IMR-90 (cell line): ENCODE results near the gene CDHR1. TPM values are rescaled to one million over a fixed set of nuclear protein-coding genes. Genes with fewer than 3 reads are reported as not detected.

Source experiments
- ATAC-seq: fragments of 200-7000 bp; cut with Tn5 transposase; 2 replicates; pipeline ENCODE4 v1.9.1; 2020; ENCODE audit warnings: low read depth, mild to moderate bottlenecking, moderate library complexity
- BruUV-seq: library from RNA; stranded (reverse); fragments of 400-500 nt; replicated peaks from 2 replicates; lab custom pipeline; 2021; lab: Mats Ljungman, UMichigan
- CTCF ChIA-PET: fragments of 300-600 bp; formaldehyde crosslinking; extraction: SDS; loops from one replicate; lab custom pipeline; 2021; ENCODE audit warnings: antibody characterized with exemption; lab: Yijun Ruan, JAX
- POLR2A ChIA-PET: fragments of 300-600 bp; sonication (Branson Sonifier 250); formaldehyde crosslinking; loops from one replicate; lab custom pipeline; 2022; ENCODE audit warnings: antibody characterized with exemption; ENCODE audit not compliant: unreplicated experiment; lab: Charles Lee
- DNase-seq: peaks from one replicate; pipeline ENCODE4 v3.0.0; 2013
- H2AFZ ChIP-seq: replicated peaks from 2 replicates; pipeline ENCODE3; 2013; ENCODE audit warnings: low read length, mild to moderate bottlenecking; ENCODE audit not compliant: poor library complexity
- H2AK5ac ChIP-seq: 2 replicates; pipeline ENCODE4 v1.6.1; 2013; ENCODE audit warnings: low read depth, low read length, inconsistent platforms
- H2AK9ac ChIP-seq: replicated peaks from 2 replicates; pipeline ENCODE3; 2013; ENCODE audit warnings: mild to moderate bottlenecking, low read depth, low read length, moderate library complexity; ENCODE audit not compliant: poor library complexity
- H2BK120ac ChIP-seq: 2 replicates; pipeline ENCODE4 v1.6.1; 2013; ENCODE audit warnings: low read depth, low read length, inconsistent platforms
- H2BK15ac ChIP-seq: 3 replicates; pipeline ENCODE4 v1.6.1; 2013; ENCODE audit warnings: low read depth, low read length, inconsistent platforms
- H2BK20ac ChIP-seq: 2 replicates; pipeline ENCODE4 v1.6.1; 2013; ENCODE audit warnings: low read depth, mild to moderate bottlenecking, inconsistent platforms, low read length, moderate library complexity
- H2BK5ac ChIP-seq: 2 replicates; pipeline ENCODE4 v1.6.1; 2013; ENCODE audit warnings: mild to moderate bottlenecking, low read depth, low read length, inconsistent platforms; ENCODE audit not compliant: poor library complexity, severe bottlenecking
- H3K14ac ChIP-seq: replicated peaks from 2 replicates; pipeline ENCODE4 v1.6.1; 2013; ENCODE audit warnings: low read depth, low read length, inconsistent platforms
- H3K18ac ChIP-seq: 2 replicates; pipeline ENCODE4 v1.6.1; 2013; ENCODE audit warnings: low read depth, low read length, control low read depth
- H3K23ac ChIP-seq: 2 replicates; pipeline ENCODE4 v1.6.1; 2013; ENCODE audit warnings: low read depth, low read length, inconsistent platforms
- H3K27ac ChIP-seq: 2 replicates; pipeline ENCODE4 v1.5.1; 2013; ENCODE audit warnings: mild to moderate bottlenecking, control low read depth, low read length; ENCODE audit not compliant: insufficient read depth
- H3K27me3 ChIP-seq: 2 replicates; pipeline ENCODE4 v1.6.1; 2013; ENCODE audit warnings: low read length; ENCODE audit not compliant: control insufficient read depth, insufficient read depth
- H3K36me3 ChIP-seq: 2 replicates; pipeline ENCODE4 v1.6.1; 2013; ENCODE audit warnings: low read length, mixed read lengths; ENCODE audit not compliant: control insufficient read depth, insufficient read depth
- H3K4ac ChIP-seq: 2 replicates; pipeline ENCODE4 v1.6.1; 2013; ENCODE audit warnings: low read depth, low read length, inconsistent platforms
- H3K4me1 ChIP-seq: 2 replicates; pipeline ENCODE4 v1.6.1; 2013; ENCODE audit warnings: low read length, mixed read lengths; ENCODE audit not compliant: control insufficient read depth, insufficient read depth
- H3K4me2 ChIP-seq: 2 replicates; pipeline ENCODE4 v1.6.1; 2013; ENCODE audit warnings: low read depth, mild to moderate bottlenecking, control low read depth, low read length, moderate library complexity
- H3K4me3 ChIP-seq: 2 replicates; pipeline ENCODE4 v1.5.1; 2013; ENCODE audit warnings: low read depth, mild to moderate bottlenecking, control low read depth, low read length, moderate library complexity; ENCODE audit not compliant: insufficient read depth
- H3K56ac ChIP-seq: 2 replicates; pipeline ENCODE4 v1.6.1; 2013; ENCODE audit warnings: low read length, inconsistent platforms; ENCODE audit not compliant: insufficient read depth; ENCODE audit errors: extremely low read depth
- H3K79me1 ChIP-seq, 2 experiments: 2 replicates each; pipeline ENCODE4 v1.6.1; 2013; ENCODE audit warnings: low read length in 2 of 2, inconsistent platforms in 1 of 2, low read depth in 1 of 2
- H3K9ac ChIP-seq: 2 replicates; pipeline ENCODE4 v1.6.1; 2013; ENCODE audit warnings: low read depth, low read length, control low read depth
- H3K9me1 ChIP-seq: 2 replicates; pipeline ENCODE4 v1.6.1; 2013; ENCODE audit warnings: low read length, inconsistent platforms; ENCODE audit not compliant: insufficient read depth
- H3K9me3 ChIP-seq: 2 replicates; pipeline ENCODE4 v1.6.1; 2013; ENCODE audit warnings: low read length; ENCODE audit not compliant: control insufficient read depth, insufficient read depth
- H4K20me1 ChIP-seq: 2 replicates; pipeline ENCODE4 v1.6.1; 2013; ENCODE audit warnings: low read length, inconsistent platforms; ENCODE audit not compliant: insufficient read depth
- H4K5ac ChIP-seq: 2 replicates; pipeline ENCODE4 v1.6.1; 2013; ENCODE audit warnings: mild to moderate bottlenecking, low read depth, low read length, control low read depth
- H4K8ac ChIP-seq, 2 experiments: 2 replicates each; pipeline ENCODE4 v1.6.1; 2013; ENCODE audit warnings: low read depth in 2 of 2, low read length in 2 of 2, control low read depth in 1 of 2, inconsistent platforms in 1 of 2
- H4K91ac ChIP-seq: 2 replicates; pipeline ENCODE4 v1.6.1; 2013; ENCODE audit warnings: low read depth, low read length, inconsistent platforms; ENCODE audit not compliant: insufficient read depth
- ELK1 ChIP-seq: fragments of 150-350 bp; IDR thresholded peaks from 2 replicates; pipeline ENCODE4 v1.6.1; 2016; ENCODE audit warnings: low read depth, mild to moderate bottlenecking, low read length, moderate library complexity, borderline replicate concordance
- MAFK ChIP-seq: IDR thresholded peaks from 2 replicates; pipeline ENCODE4 v1.6.1; 2012; ENCODE audit warnings: low read depth, low read length, improper control_type of control experiment
- MAZ ChIP-seq: IDR thresholded peaks from 2 replicates; pipeline ENCODE4 v1.6.1; 2012; ENCODE audit warnings: low read depth, mild to moderate bottlenecking, low read length, improper control_type of control experiment, moderate library complexity, borderline replicate concordance
- NFE2L2 ChIP-seq: fragments of 150-350 bp; IDR thresholded peaks from 2 replicates; pipeline ENCODE4 v1.6.1; 2016; ENCODE audit warnings: low read depth, mild to moderate bottlenecking, low read length
- RAD21 ChIP-seq: IDR thresholded peaks from 2 replicates; pipeline ENCODE4 v1.6.1; 2012; ENCODE audit warnings: low read length, improper control_type of control experiment
- RCOR1 ChIP-seq: IDR thresholded peaks from 2 replicates; pipeline ENCODE4 v1.6.1; 2012; ENCODE audit warnings: mild to moderate bottlenecking, low read length, improper control_type of control experiment; ENCODE audit not compliant: insufficient replicate concordance
- RFX5 ChIP-seq: IDR thresholded peaks from 2 replicates; pipeline ENCODE4 v1.8.0; 2012; ENCODE audit warnings: low read depth, mild to moderate bottlenecking, low read length, moderate library complexity
- SMC3 ChIP-seq: fragments of 150-350 bp; IDR thresholded peaks from 2 replicates; pipeline ENCODE4 v1.6.1; 2016; ENCODE audit warnings: low read depth, mild to moderate bottlenecking, antibody characterized with exemption, low read length, moderate library complexity
- WGBS, 2 experiments: methylation state at CpG; one replicate each; pipeline versions ENCODE4 v1.1.5 to v1.1.7; 2013; ENCODE audit warnings: missing lambda C conversion rate in 2 of 2; ENCODE audit not compliant: insufficient read length in 1 of 2; ENCODE audit errors: extremely low coverage in 2 of 2; 5-methylcytosine and 5-hydroxymethylcytosine counted together
- dilution Hi-C: fragments of 300-500 bp; cut with HindIII; formaldehyde crosslinking; loops from one replicate; pipeline ENCODE4 v1.14.3; 2018; ENCODE audit warnings: low sequenced_read_pairs; ENCODE audit not compliant: unreplicated experiment
- in situ Hi-C: fragments of 300-500 bp; cut with MboI; formaldehyde crosslinking; loops from 3 replicates; pipeline ENCODE4 v1.14.3; 2019; ENCODE audit warnings: low sequenced_read_pairs, inconsistent platforms, mixed read lengths
- intact Hi-C: fragments of 100-400 bp; cut with micrococcal nuclease; formaldehyde crosslinking; loops from 2 replicates; pipeline ENCODE4 v1.10.0; 2022
- polyA plus RNA-seq, 3 experiments: library from polyadenylated mRNA; depleted of rRNA; stranded (reverse); fragments of >200 nt; gene quantifications; 2 replicates each; pipeline ENCODE4 v1.2.3, GENCODE V29; 2012; ENCODE audit warnings: low replicate concordance in 1 of 3
- total RNA-seq: library from RNA; depleted of rRNA; stranded (reverse); fragments of >200 nt; gene quantifications from 2 replicates; pipeline ENCODE4 v1.2.3, GENCODE V29; 2012
- TF ChIP-seq, protein P1 (sequence below): fragments of 150-350 bp; IDR thresholded peaks from 2 replicates; pipeline ENCODE4 v1.6.1; 2017; ENCODE audit warnings: mild to moderate bottlenecking, antibody characterized with exemption, low read length, low read depth
- TF ChIP-seq, protein P2 (sequence below): conservative IDR thresholded peaks from 2 replicates; pipeline ENCODE4 v1.5.1; 2012; ENCODE audit warnings: mild to moderate bottlenecking, low read depth, low read length, improper control_type of control experiment

Gene CDHR1
- total and polyA plus RNA-seq, 2 of the 4 experiments (the other 2 are of a cell fraction), result not detected

DNA sequence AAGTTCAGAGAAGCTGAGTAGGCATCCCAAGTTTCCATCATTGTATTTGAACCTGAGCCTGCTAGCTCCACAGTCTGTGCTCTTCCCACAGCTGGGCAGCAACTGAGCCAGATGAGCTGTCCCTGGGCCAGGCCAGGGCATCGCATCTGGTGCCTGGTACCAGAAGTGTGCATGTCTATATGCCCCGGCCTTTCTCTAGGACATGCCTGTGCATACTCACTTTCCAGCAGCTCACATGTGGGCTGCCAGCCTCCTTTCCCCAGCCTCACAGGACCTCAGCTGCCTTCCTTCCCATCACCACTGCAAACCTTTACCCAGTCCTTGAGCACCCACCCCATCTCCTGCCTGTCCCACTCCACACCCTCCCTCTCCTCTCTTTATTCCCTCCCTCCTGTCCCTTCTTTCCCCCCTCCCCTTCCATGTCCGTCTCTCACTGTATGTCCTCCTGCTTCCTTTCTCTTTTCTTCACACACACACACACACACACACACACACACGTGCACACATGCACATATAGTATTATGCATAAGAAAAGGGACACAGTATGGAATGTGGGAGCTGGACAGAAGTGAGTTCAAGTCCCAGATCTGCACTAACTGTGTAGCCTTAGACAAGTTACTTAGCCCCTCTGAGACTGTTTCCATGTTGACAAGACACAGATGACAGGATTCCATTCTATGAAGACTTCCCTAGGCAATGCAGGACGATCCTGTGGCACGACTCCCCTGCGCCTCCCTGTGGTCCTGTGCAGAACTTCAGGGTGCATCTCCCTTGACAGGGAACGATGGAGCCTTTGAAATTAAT lies 10.9 kb downstream of the CDHR1 start:
- no peaks in the 10 kb centered on the region for H3K9me1 ChIP-seq
- no peak overlapping the region for H2AFZ ChIP-seq
- no peak overlapping the region for H3K4me2 ChIP-seq
- no peaks in the 10 kb centered on the region for H4K20me1 ChIP-seq
- no peak overlapping the region for H2BK20ac ChIP-seq
- H3K4me1 ChIP-seq, result no peaks in the 10 kb centered on the region
- no peak overlapping the region for H3K14ac ChIP-seq
- ChIA-PET CTCF (interaction anchor here (0.6 kb wide), 1 partner anchor 22 kb away, joined by 6 read pairs; no protein-coding TSS in a partner anchor), POLR2A (no interaction called here)
- H4K5ac ChIP-seq, result no peak overlapping the region
- no peak overlapping the region for H3K9ac ChIP-seq
- H2BK5ac ChIP-seq, result no peak overlapping the region
- H2BK120ac ChIP-seq, result no peak overlapping the region
- H2BK15ac ChIP-seq, result no peak overlapping the region
- no peak overlapping the region for H3K27ac ChIP-seq
- H3K18ac ChIP-seq, result no peak overlapping the region
- 25% methylated on average over 4 of the region's 8 CpGs; no CpG with 5 or more reads in 1 of the 2 experiments for WGBS, 2 experiments
- no peak overlapping the region for H3K23ac ChIP-seq
- DNase-seq, result peak; percentile 18
- H3K36me3 ChIP-seq, result no peaks in the 10 kb centered on the region
- no peak overlapping the region for H4K8ac ChIP-seq
- dilution Hi-C loops (no loop called here), in situ Hi-C loops (no loop called here), intact Hi-C loops (loop anchor here (5.0 kb wide), 1 partner anchor 58 kb away; no protein-coding TSS in a partner anchor)
- H2AK5ac ChIP-seq, result no peak overlapping the region
- H3K56ac ChIP-seq, result no peak overlapping the region
- no peaks in the 10 kb centered on the region for H3K9me3 ChIP-seq
- TF ChIP-seq, protein P1, sequence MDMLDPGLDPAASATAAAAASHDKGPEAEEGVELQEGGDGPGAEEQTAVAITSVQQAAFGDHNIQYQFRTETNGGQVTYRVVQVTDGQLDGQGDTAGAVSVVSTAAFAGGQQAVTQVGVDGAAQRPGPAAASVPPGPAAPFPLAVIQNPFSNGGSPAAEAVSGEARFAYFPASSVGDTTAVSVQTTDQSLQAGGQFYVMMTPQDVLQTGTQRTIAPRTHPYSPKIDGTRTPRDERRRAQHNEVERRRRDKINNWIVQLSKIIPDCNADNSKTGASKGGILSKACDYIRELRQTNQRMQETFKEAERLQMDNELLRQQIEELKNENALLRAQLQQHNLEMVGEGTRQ, result no peak
- no peak for TF ChIP-seq NFE2L2
- TF ChIP-seq, protein P2, sequence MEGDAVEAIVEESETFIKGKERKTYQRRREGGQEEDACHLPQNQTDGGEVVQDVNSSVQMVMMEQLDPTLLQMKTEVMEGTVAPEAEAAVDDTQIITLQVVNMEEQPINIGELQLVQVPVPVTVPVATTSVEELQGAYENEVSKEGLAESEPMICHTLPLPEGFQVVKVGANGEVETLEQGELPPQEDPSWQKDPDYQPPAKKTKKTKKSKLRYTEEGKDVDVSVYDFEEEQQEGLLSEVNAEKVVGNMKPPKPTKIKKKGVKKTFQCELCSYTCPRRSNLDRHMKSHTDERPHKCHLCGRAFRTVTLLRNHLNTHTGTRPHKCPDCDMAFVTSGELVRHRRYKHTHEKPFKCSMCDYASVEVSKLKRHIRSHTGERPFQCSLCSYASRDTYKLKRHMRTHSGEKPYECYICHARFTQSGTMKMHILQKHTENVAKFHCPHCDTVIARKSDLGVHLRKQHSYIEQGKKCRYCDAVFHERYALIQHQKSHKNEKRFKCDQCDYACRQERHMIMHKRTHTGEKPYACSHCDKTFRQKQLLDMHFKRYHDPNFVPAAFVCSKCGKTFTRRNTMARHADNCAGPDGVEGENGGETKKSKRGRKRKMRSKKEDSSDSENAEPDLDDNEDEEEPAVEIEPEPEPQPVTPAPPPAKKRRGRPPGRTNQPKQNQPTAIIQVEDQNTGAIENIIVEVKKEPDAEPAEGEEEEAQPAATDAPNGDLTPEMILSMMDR, result peak; percentile 55
- peak; percentile 51 for TF ChIP-seq SMC3
- TF ChIP-seq MAZ, result no peak
- TF ChIP-seq RCOR1, result no peak
- no peak for TF ChIP-seq ELK1
- no peak for TF ChIP-seq MAFK
- peak; percentile 55 for TF ChIP-seq RAD21
- no peak for TF ChIP-seq RFX5
- no TSS peak for BruUV-seq
- H3K79me1 ChIP-seq, result no peaks in the 10 kb centered on the region
- peak; percentile 92 for ATAC-seq
- H3K4me3 ChIP-seq, result no peak overlapping the region
- H3K27me3 ChIP-seq, result peaks cover 5% of the 10 kb centered on the region
- H3K4ac ChIP-seq, result no peak overlapping the region
- no peak overlapping the region for H4K91ac ChIP-seq
- no peak overlapping the region for H2AK9ac ChIP-seq
